GM12872 (cell line): ENCODE data around the gene DHRS2.

ENCODE experiments used
- CTCF ChIP-seq: IDR thresholded peaks from 3 replicates; pipeline ENCODE4 v1.5.1; 2011; ENCODE audit warnings: low read depth, mild to moderate bottlenecking, low read length, moderate library complexity; ENCODE audit not compliant: insufficient read depth

Gene DHRS2

GRCh38 chr14:23639891-23640523 lies 3.8 kb downstream of the DHRS2 start:
- no peak for TF ChIP-seq CTCF

GRCh38 chr14:23640524-23641141 lies 4.5 kb downstream of the DHRS2 start:
- no peak for TF ChIP-seq CTCF

- no peak for TF ChIP-seq CTCF
Observed at GRCh38 chr14:23641180-23641914, 5.2 kb downstream of the DHRS2 start.

GRCh38 chr14:23641915-23642588 lies 5.9 kb downstream of the DHRS2 start:
- no peak for TF ChIP-seq CTCF

- no peak for TF ChIP-seq CTCF
Observed at GRCh38 chr14:23643533-23644194, 7.5 kb downstream of the DHRS2 start.

GRCh38 chr14:23644195-23644918 lies 8.2 kb downstream of the DHRS2 start:
- TF ChIP-seq CTCF: no peak

GRCh38 chr14:23644919-23645336 lies 8.8 kb downstream of the DHRS2 start:
- TF ChIP-seq CTCF: no peak
